ENCODE data around the gene EHMT1.
"Not testable (repeated sequence)": the region's sequence is repeated elsewhere in the genome, so short reads cannot be mapped to it uniquely, and the experiment has no call there.

The EHMT1 gene

GRCh38 chr9:137771580-137771979, 152.8 kb downstream of the EHMT1 start:
- DNase-seq: no peak

- DNase-seq: no peak
Measured at GRCh38 chr9:137772281-137772873, 153.6 kb downstream of the EHMT1 start.

- no peak for DNase-seq
Measured at GRCh38 chr9:137774775-137775386, 156.1 kb downstream of the EHMT1 start.

GRCh38 chr9:137776306-137776995, 157.6 kb downstream of the EHMT1 start:
- no peak for DNase-seq

GRCh38 chr9:137777761-137778160, 159.0 kb downstream of the EHMT1 start:
- no peak for DNase-seq

- no peak for DNase-seq
Measured at GRCh38 chr9:137778336-137778735, 159.5 kb downstream of the EHMT1 start.

- DNase-seq: no peak
Measured at GRCh38 chr9:137778914-137779313, 160.1 kb downstream of the EHMT1 start.

- not testable (repeated sequence) for DNase-seq
Measured at GRCh38 chr9:137780031-137780430, 161.2 kb downstream of the EHMT1 start.

- no peak for DNase-seq
Measured at GRCh38 chr9:137781906-137782585, 163.2 kb downstream of the EHMT1 start.

- no peak for DNase-seq
Measured at GRCh38 chr9:137783521-137783920, 164.7 kb downstream of the EHMT1 start.

GRCh38 chr9:137784046-137784445, 165.2 kb downstream of the EHMT1 start:
- DNase-seq: no peak

GRCh38 chr9:137784641-137785513, 166.1 kb downstream of the EHMT1 start:
- DNase-seq: no peak

- no peak for DNase-seq
Measured at GRCh38 chr9:137785704-137786161, 166.9 kb downstream of the EHMT1 start.

- DNase-seq: no peak
Measured at GRCh38 chr9:137786511-137786920, 167.7 kb downstream of the EHMT1 start.

- no peak for DNase-seq
Measured at GRCh38 chr9:137787381-137787780, 168.6 kb downstream of the EHMT1 start.

- DNase-seq: no peak
Measured at GRCh38 chr9:137787786-137788505, 169.1 kb downstream of the EHMT1 start.

- DNase-seq: no peak
Measured at GRCh38 chr9:137788561-137789294, 169.9 kb downstream of the EHMT1 start.

- DNase-seq: no peak
Measured at GRCh38 chr9:137789295-137789895, 170.6 kb downstream of the EHMT1 start.

GRCh38 chr9:137791947-137792346, 173.1 kb downstream of the EHMT1 start:
- DNase-seq: no peak

GRCh38 chr9:137793196-137793841, 174.5 kb downstream of the EHMT1 start:
- DNase-seq: no peak

Measured in NCI-H1694 treated with DMSO at 0.1 percent for 48 hours (cell line).